GM23338 (cell line): ENCODE results near the gene FARS2.

ENCODE experiments used
- EZH2 ChIP-seq: fragments of 200-600 bp; sonication (generic); IDR thresholded peaks from one replicate; pipeline ENCODE4 v1.8.0; 2017; ENCODE audit warnings: antibody characterized with exemption, mild to moderate bottlenecking, low read depth; ENCODE audit not compliant: unreplicated experiment
- EZH2phosphoT487 ChIP-seq: fragments of 200-600 bp; sonication (generic); IDR thresholded peaks from one replicate; pipeline ENCODE4 v1.8.1; 2018; ENCODE audit warnings: antibody characterized with exemption; ENCODE audit not compliant: unreplicated experiment
- JUNB ChIP-seq: IDR thresholded peaks from one replicate; pipeline ENCODE4 v1.6.1; 2016; ENCODE audit warnings: antibody characterized with exemption; ENCODE audit not compliant: unreplicated experiment
- POLR2AphosphoS5 ChIP-seq: IDR thresholded peaks from 2 replicates; pipeline ENCODE4 v1.6.1; 2016; ENCODE audit warnings: antibody characterized with exemption, low read depth
- REST ChIP-seq: IDR thresholded peaks from one replicate; pipeline ENCODE4 v1.6.1; 2018; ENCODE audit warnings: antibody characterized with exemption; ENCODE audit not compliant: unreplicated experiment
- STAT1 ChIP-seq: IDR thresholded peaks from one replicate; pipeline ENCODE4 v1.6.1; 2016; ENCODE audit warnings: antibody characterized with exemption; ENCODE audit not compliant: unreplicated experiment
- TF ChIP-seq, protein P1 (sequence below), 2 experiments: fragments of 200-600 bp in 1 of 2; sonication (generic) in 1 of 2; conservative IDR thresholded peaks; 2 replicates each; pipeline versions ENCODE4 v1.5.1 to v1.6.1; 2016 to 2017; ENCODE audit warnings: antibody characterized with exemption in 2 of 2, low read depth in 2 of 2, mild to moderate bottlenecking in 2 of 2, moderate library complexity in 1 of 2

GRCh38 chr6:5292154-5292553 lies 30.8 kb downstream of the FARS2 start:
- TF ChIP-seq, protein P1, sequence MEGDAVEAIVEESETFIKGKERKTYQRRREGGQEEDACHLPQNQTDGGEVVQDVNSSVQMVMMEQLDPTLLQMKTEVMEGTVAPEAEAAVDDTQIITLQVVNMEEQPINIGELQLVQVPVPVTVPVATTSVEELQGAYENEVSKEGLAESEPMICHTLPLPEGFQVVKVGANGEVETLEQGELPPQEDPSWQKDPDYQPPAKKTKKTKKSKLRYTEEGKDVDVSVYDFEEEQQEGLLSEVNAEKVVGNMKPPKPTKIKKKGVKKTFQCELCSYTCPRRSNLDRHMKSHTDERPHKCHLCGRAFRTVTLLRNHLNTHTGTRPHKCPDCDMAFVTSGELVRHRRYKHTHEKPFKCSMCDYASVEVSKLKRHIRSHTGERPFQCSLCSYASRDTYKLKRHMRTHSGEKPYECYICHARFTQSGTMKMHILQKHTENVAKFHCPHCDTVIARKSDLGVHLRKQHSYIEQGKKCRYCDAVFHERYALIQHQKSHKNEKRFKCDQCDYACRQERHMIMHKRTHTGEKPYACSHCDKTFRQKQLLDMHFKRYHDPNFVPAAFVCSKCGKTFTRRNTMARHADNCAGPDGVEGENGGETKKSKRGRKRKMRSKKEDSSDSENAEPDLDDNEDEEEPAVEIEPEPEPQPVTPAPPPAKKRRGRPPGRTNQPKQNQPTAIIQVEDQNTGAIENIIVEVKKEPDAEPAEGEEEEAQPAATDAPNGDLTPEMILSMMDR (conservative IDR thresholded peaks at IDR 0.05; ENCODE audit: low read depth in 2 of 2) = no peak
- TF ChIP-seq EZH2 (no peak), EZH2phosphoT487 (no peak), JUNB (no peak), REST (no peak), POLR2AphosphoS5 (no peak), STAT1 (no peak)
